AG09319 (cell line): ENCODE data around the gene PRKCB.

Experiments
- DNase-seq: peaks from one replicate; pipeline ENCODE4 v3.0.0-alpha.2; 2010; ENCODE audit warnings: low read depth; ENCODE audit errors: extremely low read depth
- TF ChIP-seq, protein P1 (sequence below): IDR thresholded peaks from 2 replicates; pipeline ENCODE4 v1.5.1; 2011; ENCODE audit warnings: low read depth, mild to moderate bottlenecking, inconsistent platforms, low read length, moderate library complexity

The PRKCB gene

DNA sequence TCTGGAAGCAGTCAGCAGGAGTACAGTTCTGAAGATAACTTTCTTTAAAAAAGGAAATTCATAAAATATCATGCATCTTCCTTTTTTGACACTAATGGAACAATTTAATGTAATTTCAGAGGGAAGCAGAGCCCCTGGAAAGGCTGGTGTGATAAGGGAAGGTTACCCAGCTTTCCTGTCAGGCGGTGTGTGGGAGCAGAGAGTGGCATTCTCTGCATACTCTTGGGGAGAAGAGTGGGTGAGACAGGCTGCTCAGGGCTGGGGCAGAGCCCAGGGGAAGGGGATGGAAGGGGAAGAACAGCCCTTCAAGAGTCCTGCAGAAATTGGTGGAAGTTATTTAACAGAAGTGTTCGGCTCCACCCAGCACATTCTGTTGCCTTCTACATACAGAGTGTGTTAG, 84.7 kb downstream of the PRKCB start:
- TF ChIP-seq, protein P1, sequence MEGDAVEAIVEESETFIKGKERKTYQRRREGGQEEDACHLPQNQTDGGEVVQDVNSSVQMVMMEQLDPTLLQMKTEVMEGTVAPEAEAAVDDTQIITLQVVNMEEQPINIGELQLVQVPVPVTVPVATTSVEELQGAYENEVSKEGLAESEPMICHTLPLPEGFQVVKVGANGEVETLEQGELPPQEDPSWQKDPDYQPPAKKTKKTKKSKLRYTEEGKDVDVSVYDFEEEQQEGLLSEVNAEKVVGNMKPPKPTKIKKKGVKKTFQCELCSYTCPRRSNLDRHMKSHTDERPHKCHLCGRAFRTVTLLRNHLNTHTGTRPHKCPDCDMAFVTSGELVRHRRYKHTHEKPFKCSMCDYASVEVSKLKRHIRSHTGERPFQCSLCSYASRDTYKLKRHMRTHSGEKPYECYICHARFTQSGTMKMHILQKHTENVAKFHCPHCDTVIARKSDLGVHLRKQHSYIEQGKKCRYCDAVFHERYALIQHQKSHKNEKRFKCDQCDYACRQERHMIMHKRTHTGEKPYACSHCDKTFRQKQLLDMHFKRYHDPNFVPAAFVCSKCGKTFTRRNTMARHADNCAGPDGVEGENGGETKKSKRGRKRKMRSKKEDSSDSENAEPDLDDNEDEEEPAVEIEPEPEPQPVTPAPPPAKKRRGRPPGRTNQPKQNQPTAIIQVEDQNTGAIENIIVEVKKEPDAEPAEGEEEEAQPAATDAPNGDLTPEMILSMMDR: no peak
- DNase-seq: no peak

DNA sequence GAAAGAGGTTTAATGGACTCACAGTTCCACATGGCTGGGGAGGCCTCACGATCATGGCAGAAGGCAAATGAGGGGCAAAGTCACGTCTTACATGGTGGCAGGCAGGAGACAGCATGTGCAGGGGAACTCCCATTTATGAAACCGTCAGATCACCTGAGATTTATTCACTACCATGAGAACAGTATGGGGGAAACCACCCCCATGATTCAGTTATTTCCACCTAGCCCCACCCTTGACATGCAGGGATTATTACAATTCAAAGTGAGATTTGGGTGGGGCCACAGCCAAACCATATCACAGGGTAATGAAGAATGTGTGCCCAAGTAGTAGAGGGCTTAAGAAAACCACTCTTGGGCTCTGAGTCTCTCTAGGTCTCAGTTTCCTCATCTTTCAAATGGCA, 85.1 kb downstream of the PRKCB start:
- TF ChIP-seq, protein P1: no peak
- DNase-seq: no peak

DNA sequence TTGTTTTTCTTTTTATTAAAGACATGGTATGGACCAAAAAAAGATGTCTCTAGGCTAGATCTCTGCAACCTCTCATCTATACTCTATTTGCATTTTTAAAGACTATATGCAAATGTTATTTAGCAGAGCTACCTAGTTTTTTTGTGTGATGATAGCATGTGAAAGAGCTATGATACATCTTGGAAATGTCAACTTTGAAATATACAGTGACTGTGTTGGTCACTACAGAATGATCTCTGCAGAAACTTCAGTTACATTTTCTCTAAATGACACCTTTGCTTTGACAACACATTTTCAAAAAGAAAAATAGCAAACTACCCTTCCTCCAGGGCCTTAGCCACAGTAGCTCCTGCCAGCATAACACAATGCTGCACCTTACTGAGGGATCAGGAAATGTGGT, 86.6 kb downstream of the PRKCB start:
- no peak for DNase-seq
- TF ChIP-seq, protein P1: no peak

DNA sequence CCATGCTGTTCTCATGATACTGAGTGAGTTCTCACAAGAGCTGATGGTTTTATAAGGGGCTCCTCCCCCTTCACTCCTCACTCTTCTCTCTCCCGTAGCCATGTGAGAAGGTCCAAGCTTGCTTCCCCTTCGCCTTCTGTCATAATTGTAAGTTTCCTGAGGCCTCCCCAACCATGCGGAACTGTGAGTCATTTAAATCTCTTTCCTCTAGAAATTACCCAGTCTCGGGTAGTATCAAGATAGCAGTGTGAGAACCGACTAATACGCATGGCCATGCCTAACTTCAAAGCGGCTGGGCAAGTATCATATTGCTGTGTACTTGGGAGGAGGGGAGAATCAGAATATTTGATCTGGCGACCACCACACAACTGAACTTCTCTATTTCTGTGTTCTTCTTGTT, 88.3 kb downstream of the PRKCB start:
- no peak for DNase-seq
- TF ChIP-seq, protein P1: no peak

DNA sequence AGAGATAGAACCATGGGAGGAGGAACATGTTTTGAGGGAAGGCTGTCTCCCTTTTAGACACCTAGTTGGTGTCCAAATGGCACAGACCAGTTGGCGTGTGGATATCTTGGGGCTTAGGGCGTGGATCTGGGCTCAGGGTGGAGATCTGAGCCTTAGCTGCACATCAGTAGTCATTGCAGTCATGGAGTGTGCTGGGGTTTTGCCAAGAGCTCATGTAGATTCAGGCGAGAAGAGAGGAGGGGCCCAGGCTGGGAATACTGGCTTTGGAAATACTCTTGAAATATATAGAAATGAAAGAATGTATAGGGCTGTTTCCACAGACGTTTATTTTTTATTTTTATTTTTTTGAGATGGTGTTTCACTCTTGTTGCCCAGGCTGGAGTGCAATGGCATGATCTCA, 92.0 kb downstream of the PRKCB start:
- no peak for DNase-seq
- TF ChIP-seq, protein P1: no peak

DNA sequence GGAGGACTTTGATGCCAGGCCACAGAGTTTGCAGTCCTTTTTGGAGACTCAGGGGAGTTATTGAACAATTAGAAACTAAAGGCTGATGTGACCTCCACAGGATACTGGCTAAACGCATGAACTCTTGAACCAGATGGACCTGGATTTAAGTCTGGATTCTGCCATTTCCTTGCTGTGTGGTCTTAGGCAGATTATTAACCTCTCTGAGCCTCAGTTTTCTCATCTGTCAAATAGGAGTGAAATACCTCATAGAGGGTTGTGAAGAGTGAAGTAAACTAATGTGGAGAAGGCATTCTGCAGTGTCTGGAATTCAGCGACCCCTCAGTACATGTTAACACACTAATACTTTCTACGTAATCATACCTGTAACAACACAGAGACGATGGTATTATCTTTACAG, 93.5 kb downstream of the PRKCB start:
- DNase-seq: no peak
- TF ChIP-seq, protein P1: no peak

DNA sequence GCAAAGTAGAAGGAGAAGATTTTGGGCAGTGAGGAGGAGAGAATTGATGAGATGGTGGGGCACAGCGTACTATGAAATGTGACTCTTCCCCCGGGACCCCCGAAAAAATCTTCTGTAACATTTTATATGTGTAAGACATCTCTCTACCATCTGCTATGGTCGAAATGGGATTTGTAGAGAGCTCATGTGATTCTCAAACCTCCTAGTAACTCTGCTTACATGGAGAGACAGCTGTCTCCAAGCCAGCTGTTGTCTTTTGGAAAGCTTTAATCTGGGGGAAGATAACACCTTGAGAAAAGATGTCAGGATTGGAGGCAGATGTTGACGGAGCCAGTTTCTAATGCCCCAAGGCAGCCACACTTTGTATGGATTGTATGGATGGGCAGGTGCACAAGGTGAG, 94.1 kb downstream of the PRKCB start:
- no peak for DNase-seq
- TF ChIP-seq, protein P1: no peak
